H1 (cell line): ENCODE data around the gene WAC. TPM values are rescaled to one million over a fixed set of nuclear protein-coding genes. Genes with fewer than 3 reads are reported as not detected.

Experiments
- JUND ChIP-seq: IDR thresholded peaks from 2 replicates; pipeline ENCODE4 v1.6.1; 2011; ENCODE audit warnings: mild to moderate bottlenecking, improper control_type of control experiment, low read length
- RAD21 ChIP-seq, 2 experiments: IDR thresholded peaks in 1 of 2; conservative IDR thresholded peaks in 1 of 2; 2 replicates each; pipeline ENCODE4 v1.6.1; 2011; ENCODE audit warnings: low read depth in 2 of 2, low read length in 2 of 2, improper control_type of control experiment in 1 of 2, inconsistent platforms in 1 of 2, mild to moderate bottlenecking in 1 of 2, moderate library complexity in 1 of 2
- RNF2 ChIP-seq: fragments of 200-900, 300-1000 bp; sonication (generic); IDR thresholded peaks from 2 replicates; pipeline ENCODE4 v1.7.1; 2016; ENCODE audit warnings: borderline replicate concordance, low read depth, mild to moderate bottlenecking, antibody characterized with exemption, low read length; ENCODE audit not compliant: poor library complexity, severe bottlenecking; ENCODE audit errors: missing control alignments
- SIX5 ChIP-seq: IDR thresholded peaks from 2 replicates; pipeline ENCODE4 v1.6.1; 2011; ENCODE audit warnings: mild to moderate bottlenecking, low read depth, low read length
- polyA plus RNA-seq, 7 experiments: library from polyadenylated mRNA; depleted of rRNA in 3 of 7; stranded (reverse) in 5 of 7; unstranded in 2 of 7; fragments of >200 nt in 5 of 7; fragments of 200-250 nt in 2 of 7; gene quantifications; 1 replicate in 5 of 7; 2 replicates in 1 of 7; 4 replicates in 1 of 7; pipeline versions ENCODE4 v1.2.1 to v1.2.3, GENCODE V29; 2011 to 2013; ENCODE audit warnings: missing spikeins in 2 of 7, mixed read lengths in 2 of 7
- total RNA-seq: library from RNA; stranded (reverse); fragmentation: NEBNext Ultra II Directional; extraction: Animal tissue kit (Norgen Biotek cat#: 25700); gene quantifications from 2 replicates; pipeline ENCODE4 v1.2.1, GENCODE V29; 2021

The WAC gene
- total and polyA plus RNA-seq, 2 of the 8 experiments (the other 6 are each of a cell fraction or from before 2014, with no cell fraction given) = 72.9 to 128 TPM

DNA sequence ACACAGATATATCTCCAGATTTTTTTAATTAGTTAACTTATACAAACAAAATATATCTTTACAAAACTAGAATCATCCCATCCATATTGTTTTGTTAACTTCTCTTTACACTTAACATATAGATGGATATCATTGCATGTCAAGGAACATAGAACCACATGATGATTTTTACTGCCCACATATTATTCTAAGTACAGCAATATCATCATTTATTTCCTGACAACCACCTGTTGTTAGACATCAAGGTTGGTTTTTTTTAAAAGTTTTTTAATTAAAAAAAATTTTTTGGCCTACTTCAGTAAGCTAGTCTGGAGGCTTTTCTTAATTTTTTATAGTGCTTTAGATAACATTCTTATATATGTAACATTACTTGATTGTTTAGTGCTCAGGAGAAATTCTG, 105.5 kb downstream of the WAC start (continued):
- TF ChIP-seq SIX5 (no peak), RNF2 (no peak), JUND (no peak), RAD21 (IDR thresholded peaks at IDR 0.05 in 1 of 2, conservative IDR thresholded peaks at IDR 0.05 in 1 of 2; ENCODE audit: low read depth in 2 of 2, low read length in 2 of 2) (no peak)
